NCI-H69 (cell line): ENCODE measurements around the gene ELAVL4.

Source experiments
- DNase-seq: peaks from one replicate; lab custom pipeline; 2025; lab: John Stamatoyannopoulos, UW

ELAVL4 gene

GRCh38 chr1:50251702-50252101 is 143.0 kb downstream of the ELAVL4 start:
- DNase-seq = peak; percentile 94

GRCh38 chr1:50252196-50252595 is 143.5 kb downstream of the ELAVL4 start:
- peak; percentile 46 for DNase-seq
